Non-pigmented ciliary epithelial cell (primary cell): Measurements from ENCODE around the gene SPDYE16.
"Not testable (repeated sequence)": the region's sequence is repeated elsewhere in the genome, so short reads cannot be mapped to it uniquely, and the experiment has no call there.

Experiments
- DNase-seq: peaks from one replicate; pipeline ENCODE4 v3.0.0-alpha.2; 2010; ENCODE audit warnings: low read depth

SPDYE16 gene

DNA sequence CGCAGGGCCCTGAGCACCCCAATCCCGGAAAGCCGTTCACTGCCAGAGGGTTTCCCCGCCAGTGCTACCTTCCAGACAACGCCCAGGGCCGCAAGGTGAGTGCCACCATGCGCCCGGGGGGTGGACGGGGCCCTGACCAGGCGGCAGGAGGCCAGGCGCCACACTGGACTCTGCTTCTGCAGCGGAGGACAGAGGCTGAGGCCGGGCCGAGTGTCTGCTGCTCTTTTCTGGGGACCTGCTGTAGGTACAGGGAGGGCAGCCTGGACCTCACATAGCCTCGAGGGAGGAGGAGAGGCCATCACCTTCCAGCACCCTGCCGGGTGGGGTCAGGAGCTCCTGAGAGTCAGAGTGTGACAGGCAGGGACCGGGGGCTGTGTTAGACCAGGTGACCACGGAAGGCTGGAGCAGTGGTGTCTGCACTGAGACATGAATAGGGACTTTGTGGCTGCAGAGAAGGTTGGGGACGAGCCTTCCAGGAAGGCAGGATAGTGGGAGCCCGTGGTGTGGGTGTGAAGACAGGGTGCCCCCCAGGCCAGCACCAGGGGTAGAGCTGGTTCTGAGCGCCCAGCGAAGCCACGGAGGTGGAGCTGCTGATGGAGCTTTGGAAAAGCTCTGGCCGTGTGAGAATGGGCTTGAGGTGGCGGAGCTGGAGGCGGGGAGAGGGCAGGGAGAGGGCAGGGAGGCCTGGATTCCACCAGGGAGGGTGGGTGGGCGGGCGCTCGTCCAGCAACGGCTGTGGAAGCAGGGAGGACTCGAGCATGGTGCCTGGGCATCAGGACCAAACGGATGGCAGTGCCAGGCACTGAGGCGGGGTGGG, 38.5 kb downstream of the SPDYE16 start:
- DNase-seq: not testable (repeated sequence)

DNA sequence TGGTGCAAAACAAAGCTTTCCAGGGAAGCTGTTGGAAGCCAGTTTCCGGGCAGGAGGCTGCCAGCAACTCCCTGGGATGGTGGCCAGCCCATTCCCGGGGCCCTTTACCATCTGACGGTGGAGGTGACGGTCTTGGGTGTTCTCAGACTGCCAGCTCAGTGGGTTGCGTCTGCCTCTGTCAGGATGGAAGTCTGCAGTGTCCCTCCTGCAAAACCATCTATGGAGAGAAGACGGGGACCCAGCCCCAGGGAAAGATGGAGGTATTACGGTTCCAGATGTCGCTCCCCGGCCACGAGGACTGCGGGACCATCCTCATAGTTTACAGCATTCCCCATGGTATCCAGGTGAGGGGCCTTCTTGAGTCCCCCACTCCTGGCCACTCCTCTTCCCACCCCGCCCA, 39.9 kb downstream of the SPDYE16 start:
- not testable (repeated sequence) for DNase-seq

DNA sequence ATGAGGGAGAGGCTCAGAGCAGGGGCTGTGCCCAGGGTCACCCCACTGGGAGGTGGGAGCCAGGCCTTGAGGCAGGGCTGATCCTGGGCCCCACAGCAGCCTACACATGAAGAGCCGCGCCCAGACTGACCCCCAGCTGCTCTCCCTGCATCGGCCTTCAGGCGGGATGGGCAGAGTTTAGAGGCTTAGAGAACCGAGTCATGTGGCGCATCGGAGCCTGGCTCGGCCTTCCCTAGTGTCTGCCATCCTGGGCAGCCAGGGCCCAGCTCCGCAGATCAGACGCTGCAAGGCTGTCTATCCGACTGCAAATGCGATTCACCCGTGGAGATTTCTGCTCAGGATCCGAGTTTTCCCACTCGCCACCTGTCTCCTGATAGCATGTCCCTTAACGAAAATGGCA, 40.3 kb downstream of the SPDYE16 start:
- DNase-seq: not testable (repeated sequence)

DNA sequence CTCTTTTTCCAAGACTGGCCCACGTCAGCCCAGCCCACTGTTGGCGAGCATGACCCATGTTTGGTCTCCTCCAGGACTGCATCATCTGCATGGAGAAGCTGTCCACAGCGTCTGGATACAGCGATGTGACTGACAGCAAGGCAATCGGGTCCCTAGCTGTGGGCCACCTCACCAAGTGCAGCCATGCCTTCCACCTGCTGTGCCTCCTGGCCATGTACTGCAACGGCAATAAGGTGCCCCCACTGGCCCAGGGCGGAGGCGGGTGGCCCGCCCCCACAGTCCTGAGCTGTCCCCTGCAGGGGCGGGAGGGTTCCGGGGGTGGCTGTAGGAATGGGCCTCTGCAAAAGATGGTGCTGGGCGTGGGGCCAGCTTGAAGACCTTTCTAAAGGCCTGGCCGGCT, 40.9 kb downstream of the SPDYE16 start:
- not testable (repeated sequence) for DNase-seq

DNA sequence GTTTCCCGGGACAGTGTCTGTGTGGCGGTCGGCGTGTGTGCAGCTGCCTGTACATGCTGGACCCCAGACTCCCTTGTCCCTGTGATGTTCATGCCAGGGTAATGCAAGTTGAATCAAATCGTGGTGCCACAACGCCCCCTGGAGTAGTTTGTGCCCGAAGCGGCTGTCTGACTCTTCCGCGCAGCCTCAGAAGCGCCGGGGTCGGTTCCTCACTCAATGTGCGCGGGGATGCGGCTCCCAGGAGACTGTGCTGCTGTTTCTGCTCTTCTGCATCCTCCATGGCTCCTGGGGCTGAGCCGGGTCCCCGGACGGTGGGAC, 43.2 kb downstream of the SPDYE16 start:
- DNase-seq: not testable (repeated sequence)

DNA sequence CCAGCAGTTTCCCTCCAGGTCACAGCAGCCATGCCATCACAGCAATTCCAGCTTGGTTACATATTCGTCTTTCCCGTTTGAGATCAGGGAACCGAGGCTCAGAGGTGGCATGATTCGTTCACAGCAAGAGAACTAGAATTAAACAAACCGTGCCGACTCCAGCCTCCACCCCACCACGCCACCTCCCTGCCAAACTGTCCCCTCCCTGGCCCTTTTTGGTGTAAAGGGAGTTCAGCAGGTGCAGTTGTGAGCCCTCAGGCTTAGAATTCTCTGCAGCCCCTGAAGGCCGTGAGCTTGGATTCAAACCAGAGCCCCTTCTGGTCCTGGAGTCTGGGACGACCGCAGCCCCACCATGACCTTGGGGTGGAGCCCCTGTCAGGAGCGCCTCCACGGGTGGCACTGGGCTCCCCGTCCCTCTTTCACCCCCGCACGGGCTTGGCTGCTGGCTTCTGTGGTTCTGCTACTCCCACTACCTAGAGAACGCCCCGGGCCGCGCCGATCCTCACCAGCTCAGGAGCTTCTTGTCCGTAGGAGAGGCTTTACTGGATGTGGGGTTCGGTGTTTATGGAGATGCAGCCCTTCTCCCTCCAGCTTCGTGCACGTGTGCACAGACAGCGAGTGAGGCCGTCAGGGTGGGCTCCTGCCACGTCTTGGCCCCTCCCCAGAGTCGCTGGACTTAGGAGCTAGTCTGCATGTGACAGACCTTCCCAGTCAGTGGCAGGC, 43.7 kb downstream of the SPDYE16 start:
- not testable (repeated sequence) for DNase-seq

DNA sequence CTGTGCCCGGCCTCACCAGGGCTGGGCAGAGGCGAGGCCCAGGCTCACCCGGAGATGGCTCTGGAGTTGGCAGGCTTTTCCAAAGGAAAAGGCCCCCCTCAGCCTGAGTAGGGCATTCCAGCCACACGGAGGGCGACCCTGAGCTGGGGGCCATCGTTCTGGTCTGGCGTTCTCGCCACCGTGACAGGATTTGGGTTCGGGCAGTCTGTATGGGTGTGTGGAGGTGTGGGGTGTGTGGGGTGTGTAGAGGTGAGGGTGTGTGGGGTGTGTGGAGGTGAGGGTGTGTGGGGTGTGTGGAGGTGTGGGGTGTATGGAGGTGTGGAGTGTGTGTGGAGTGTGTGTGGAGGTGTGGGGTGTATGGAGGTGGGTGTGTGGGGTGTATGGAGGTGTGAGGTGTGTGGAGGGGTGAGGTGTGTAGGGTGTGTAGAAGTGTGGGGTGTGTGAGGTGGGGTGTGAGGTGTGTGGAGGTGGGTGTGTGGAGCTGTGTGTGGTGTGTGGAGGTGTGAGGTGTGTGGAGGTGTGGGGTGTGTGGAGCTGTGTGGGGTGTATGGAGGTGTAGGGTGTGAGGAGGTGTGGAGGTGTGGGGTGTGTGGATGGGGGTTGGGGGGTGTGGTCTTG, 44.4 kb downstream of the SPDYE16 start:
- not testable (repeated sequence) for DNase-seq

DNA sequence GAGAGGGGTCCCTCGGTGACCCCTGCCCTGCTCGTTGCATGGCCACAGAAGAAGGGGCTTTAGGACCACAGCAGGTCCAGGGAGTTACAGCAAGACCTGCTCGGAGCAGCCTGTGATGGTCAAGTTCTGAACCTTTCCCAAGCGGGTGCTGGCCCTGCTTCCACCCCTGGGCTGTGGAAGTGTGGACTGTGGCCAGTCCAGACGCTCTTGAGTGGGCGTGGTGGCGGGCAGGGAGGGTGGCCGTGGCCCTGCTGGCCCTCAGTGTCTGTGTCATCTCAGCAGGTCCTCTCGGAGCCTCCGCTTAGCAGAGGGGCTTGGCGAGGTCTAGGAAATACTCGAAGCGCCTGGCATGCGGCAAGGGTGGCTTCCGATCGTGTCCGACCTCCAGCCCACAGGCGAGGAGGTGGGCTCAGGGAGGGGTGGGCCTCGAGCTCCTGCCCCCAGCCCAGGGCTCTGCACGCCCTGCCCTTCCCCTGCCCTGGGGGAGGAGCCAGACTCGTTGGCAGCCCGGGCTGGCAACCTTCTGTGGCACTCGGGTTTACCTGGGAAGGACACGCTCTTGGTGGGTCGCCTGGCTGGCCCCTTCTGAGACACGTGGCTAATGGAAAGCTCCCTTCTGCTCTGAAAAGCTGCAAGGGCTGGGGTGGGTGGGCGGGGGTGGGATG, 45.0 kb downstream of the SPDYE16 start:
- not testable (repeated sequence) for DNase-seq

DNA sequence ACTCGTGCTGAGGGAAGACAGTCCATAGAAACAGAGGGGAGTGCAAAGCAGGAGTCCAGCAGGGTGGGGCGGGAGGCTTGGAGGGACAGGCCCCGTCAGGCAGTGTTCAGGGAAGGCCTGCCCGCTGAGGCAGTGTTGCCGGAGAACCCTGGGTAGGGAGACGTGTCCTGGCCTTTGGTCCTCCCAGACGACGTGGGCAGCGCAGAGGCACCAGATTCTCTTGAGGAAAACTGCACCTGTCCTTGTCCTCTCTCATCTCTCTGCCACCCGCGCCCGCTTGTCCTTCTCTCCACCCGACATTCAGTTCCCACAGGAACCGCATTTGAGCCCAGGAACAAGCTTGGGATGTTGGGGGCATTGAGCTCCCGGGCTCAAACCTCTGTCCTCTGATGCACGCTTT, 47.4 kb downstream of the SPDYE16 start:
- not testable (repeated sequence) for DNase-seq

DNA sequence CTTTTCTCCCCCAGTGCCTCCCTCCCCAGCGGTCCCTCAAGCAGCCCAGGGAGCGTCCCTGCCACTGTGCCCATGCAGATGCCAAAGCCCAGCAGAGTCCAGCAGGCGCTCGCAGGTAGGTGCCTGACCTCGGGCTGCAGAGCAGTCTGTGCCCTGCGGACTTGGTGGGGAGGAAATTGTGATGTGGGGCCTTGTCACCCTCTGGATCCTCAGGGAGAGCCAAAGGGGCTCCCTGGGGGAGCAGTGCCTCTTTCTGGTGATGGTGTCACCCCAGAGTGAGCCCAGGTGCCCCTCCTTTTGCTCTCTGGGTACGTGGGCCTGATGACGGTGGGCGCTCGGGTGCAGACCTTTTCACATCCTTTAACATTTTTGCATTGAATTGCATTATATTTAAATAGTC, 51.0 kb downstream of the SPDYE16 start:
- DNase-seq: not testable (repeated sequence)

DNA sequence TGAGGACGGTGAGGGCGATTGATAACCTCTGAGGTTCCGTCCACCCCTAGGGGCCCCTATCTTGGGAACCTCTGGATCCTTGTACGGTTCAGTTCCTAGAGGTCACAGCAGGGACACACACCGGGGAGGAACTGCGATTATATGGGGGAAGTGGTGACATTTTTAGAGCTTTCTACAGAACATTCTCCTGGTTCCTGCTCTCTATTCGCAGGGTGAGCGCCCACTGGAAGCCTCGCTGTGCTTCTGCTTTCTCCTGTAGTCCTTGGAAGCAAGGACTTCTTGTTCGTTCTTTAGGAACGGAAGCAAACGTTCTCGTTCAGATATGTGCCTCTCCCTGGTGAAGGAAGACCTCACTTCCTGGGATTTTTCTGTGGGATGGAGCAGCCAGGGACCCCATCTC, 55.1 kb downstream of the SPDYE16 start:
- not testable (repeated sequence) for DNase-seq

DNA sequence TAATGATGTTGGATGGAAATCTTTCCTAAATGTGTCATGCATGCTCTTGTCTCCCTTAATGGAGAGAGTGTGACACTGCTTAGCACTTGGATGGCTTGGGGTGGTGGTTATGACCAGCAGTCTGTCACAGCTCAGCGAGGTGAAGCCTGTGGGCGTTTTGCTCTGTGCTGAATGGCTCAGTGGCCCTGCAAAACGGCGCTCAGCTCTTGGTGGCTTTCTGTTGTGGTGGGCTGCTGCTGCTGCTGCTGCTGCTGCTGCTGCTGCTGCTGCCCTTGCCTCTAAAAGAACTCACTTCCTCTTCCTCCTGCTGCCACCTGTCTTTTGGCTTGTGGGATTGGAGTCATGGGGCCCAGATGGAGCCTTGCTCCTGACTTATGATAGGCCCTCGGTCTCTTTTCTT, 56.5 kb downstream of the SPDYE16 start:
- DNase-seq: not testable (repeated sequence)

DNA sequence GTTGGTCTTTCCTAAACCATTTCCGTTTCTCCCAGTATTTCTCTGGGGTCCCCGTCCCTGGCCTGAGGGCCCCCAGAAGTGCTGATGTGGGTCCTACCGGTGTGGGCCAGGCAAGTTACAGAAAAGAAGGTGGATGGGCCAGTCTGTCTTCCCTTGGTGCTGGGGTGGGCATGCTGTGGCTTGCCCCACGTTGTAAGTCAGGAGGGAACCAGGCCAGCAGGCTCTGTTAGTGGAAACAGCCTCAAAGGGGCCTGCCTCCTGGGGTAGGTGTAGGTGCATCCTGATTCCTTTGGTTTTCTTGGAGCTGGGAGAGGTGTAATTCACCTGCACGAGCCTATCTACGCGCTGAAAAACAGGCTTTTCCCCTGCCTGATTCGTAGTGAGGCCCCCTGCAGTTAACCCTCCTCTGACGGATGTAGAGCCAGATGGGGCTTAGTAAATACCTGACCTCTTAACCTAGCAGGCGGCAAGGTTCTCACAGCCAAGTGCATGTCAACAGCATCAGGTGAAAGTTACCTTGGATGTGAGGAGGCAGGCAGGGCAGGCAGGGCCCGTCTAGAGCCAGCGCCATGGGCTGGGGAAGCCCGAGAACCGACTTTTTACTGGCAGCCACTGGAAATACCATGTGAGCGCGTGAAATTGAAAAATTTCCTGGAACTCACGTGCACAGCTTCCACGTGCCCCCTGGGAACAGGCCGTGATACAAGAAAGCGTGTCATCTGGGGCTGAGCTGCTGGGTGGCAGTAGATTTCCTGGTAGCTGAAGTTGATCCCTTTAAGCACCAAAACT, 57.1 kb downstream of the SPDYE16 start:
- DNase-seq: not testable (repeated sequence)

DNA sequence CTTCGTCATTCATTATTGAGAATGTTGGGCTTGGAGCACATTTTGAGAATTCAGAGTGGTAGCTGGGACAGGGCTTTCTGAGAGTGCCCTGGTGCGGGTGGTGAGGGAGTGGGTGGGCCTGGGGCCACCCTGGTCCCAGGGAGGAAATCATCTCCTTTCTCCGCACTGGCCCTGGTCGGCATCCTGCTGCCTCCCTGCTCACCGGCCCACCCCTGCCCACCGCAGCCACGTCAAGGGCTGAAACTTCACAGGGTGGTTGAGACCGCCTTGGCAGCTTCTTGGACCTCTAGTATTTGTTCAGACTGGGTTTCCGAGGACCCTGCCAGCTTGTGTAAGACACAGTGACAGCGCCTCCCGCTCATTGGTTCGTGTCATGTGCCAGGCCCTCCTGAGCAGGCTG, 58.6 kb downstream of the SPDYE16 start:
- DNase-seq: not testable (repeated sequence)

DNA sequence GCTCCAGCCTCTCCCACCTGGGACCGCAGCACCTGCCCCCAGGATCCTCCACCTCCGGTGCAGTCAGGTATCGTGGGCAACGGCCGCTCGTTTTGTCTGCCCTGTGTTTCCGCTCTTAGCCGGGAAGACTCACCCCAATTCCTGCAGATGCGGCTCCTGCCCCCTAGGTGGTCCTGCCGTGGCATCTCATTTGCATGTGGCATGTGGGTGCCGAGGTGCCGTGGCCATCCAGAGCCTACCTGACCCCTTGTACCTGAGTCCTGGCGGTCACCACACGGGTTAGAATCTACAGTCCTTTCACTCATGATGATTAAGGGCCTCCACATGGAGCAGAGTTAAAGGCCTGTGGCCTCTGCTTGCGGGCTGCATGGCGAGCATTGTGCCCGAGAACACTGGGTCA, 60.0 kb downstream of the SPDYE16 start:
- not testable (repeated sequence) for DNase-seq

DNA sequence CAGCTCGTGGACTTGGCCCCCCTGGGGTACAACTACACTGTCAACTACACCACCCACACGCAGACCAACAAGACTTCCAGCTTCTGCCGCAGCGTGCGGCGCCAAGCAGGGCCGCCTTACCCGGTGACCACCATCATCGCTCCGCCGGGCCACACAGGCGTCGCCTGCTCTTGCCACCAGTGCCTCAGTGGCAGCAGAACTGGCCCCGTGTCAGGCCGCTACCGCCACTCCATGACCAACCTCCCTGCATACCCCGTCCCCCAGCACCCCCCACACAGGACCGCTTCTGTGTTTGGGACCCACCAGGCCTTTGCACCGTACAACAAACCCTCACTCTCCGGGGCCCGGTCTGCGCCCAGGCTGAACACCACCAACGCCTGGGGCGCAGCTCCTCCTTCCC, 60.4 kb downstream of the SPDYE16 start:
- DNase-seq: not testable (repeated sequence)
